ENCODE data around the gene GART.
"Not testable (repeated sequence)": the region's sequence is repeated elsewhere in the genome, so short reads cannot be mapped to it uniquely, and the experiment has no call there.

GART gene

GRCh38 chr21:33473344-33473743, 68.6 kb downstream of the GART start:
- DNase-seq (ENCODE audit: low read depth in 2 of 3, low spot score in 2 of 3) = no peak

- DNase-seq (ENCODE audit: low read depth in 2 of 3, low spot score in 2 of 3) = no peak
Observed at GRCh38 chr21:33470701-33471100, 71.2 kb downstream of the GART start.

GRCh38 chr21:33469183-33469582, 72.7 kb downstream of the GART start:
- DNase-seq (ENCODE audit: low read depth in 2 of 3, low spot score in 2 of 3) = not testable (repeated sequence)

- no peak for DNase-seq (ENCODE audit: low read depth in 2 of 3, low spot score in 2 of 3)
Observed at GRCh38 chr21:33461538-33462250, 80.2 kb downstream of the GART start.

- no peak for DNase-seq (ENCODE audit: low read depth in 2 of 3, low spot score in 2 of 3)
Observed at GRCh38 chr21:33458861-33459260, 83.1 kb downstream of the GART start.

- DNase-seq (ENCODE audit: low read depth in 2 of 3, low spot score in 2 of 3) = no peak
Observed at GRCh38 chr21:33455686-33456446, 86.1 kb downstream of the GART start.
